CD4-positive, alpha-beta T cell (primary cell): Measurements from ENCODE around the gene GPR17. TPM values are rescaled to one million over a fixed set of nuclear protein-coding genes. Genes with fewer than 3 reads are reported as not detected.

ENCODE experiments used
- ATAC-seq: fragments of 200-7000 bp; cut with Tn5 transposase; one replicate; pipeline ENCODE4 v1.10.0; 2022; ENCODE audit warnings: mild to moderate bottlenecking; ENCODE audit not compliant: poor library complexity
- CTCF ChIA-PET: fragments of 350-600 bp; sonication (Branson Sonifier 250); formaldehyde crosslinking; loops from one replicate; lab custom pipeline; 2021; ENCODE audit warnings: antibody characterized with exemption, inconsistent platforms; lab: Charles Lee
- POLR2A ChIA-PET: fragments of 350-600 bp; sonication (Branson Sonifier 250); formaldehyde crosslinking; loops from one replicate; lab custom pipeline; 2021; ENCODE audit warnings: antibody characterized with exemption, inconsistent platforms; lab: Charles Lee
- DNase-seq, 14 experiments: peaks; one replicate each; pipeline ENCODE4 v3.0.0-alpha.2; 2013 to 2020; ENCODE audit warnings: mixed read lengths in 2 of 14
- H3K27ac ChIP-seq, 2 donors: one replicate each; pipeline versions ENCODE4 v1.5.1 to v1.7.0; 2013; ENCODE audit warnings: low read length in 2 of 2, low read depth in 1 of 2, mild to moderate bottlenecking in 1 of 2
- H3K27me3 ChIP-seq, 2 experiments: 1 replicate in 1 of 2; 2 replicates in 1 of 2; pipeline versions ENCODE4 v1.6.1 to v1.7.0; 2013; ENCODE audit warnings: low read length in 2 of 2, control low read depth in 1 of 2, mild to moderate bottlenecking in 1 of 2, moderate library complexity in 1 of 2; ENCODE audit not compliant: insufficient read depth in 2 of 2, control insufficient read depth in 1 of 2
- H3K36me3 ChIP-seq: one replicate; pipeline ENCODE4 v1.6.1; 2013; ENCODE audit warnings: low read length, control low read depth; ENCODE audit not compliant: insufficient read depth
- H3K4me1 ChIP-seq: one replicate; pipeline ENCODE4 v1.6.1; 2013; ENCODE audit warnings: low read length, control low read depth; ENCODE audit not compliant: insufficient read depth
- H3K4me3 ChIP-seq: one replicate; pipeline ENCODE4 v1.5.1; 2013; ENCODE audit warnings: mild to moderate bottlenecking, low read length, moderate library complexity
- H3K9me3 ChIP-seq, 2 experiments: 1 replicate in 1 of 2; 2 replicates in 1 of 2; pipeline versions ENCODE4 v1.6.1 to v1.7.0; 2013; ENCODE audit warnings: low read length in 2 of 2, mild to moderate bottlenecking in 2 of 2, control low read depth in 1 of 2, moderate library complexity in 1 of 2; ENCODE audit not compliant: control insufficient read depth in 1 of 2, insufficient read depth in 1 of 2
- H3K27ac Mint-ChIP-seq: one replicate; pipeline ENCODE4 v1.8.0; 2020; ENCODE audit warnings: mixed read lengths
- H3K27me3 Mint-ChIP-seq: one replicate; pipeline ENCODE4 v1.8.0; 2021; ENCODE audit warnings: mixed read lengths
- H3K36me3 Mint-ChIP-seq: one replicate; pipeline ENCODE4 v1.8.0; 2021; ENCODE audit warnings: low read depth, mixed read lengths
- H3K4me1 Mint-ChIP-seq: one replicate; pipeline ENCODE4 v1.8.0; 2021; ENCODE audit warnings: low read depth, mixed read lengths
- H3K4me3 Mint-ChIP-seq: one replicate; pipeline ENCODE4 v1.8.0; 2020; ENCODE audit warnings: mild to moderate bottlenecking, mixed read lengths
- H3K9me3 Mint-ChIP-seq: one replicate; pipeline ENCODE4 v1.8.0; 2020; ENCODE audit warnings: mixed read lengths
- CTCF ChIP-seq: fragments of 200-600 bp; IDR thresholded peaks from one replicate; pipeline ENCODE4 v1.8.0; 2022; ENCODE audit warnings: antibody characterized with exemption, mild to moderate bottlenecking
- intact Hi-C, 2 experiments: fragments of 100-400 bp; cut with DNase I in 1 of 2; cut with micrococcal nuclease in 1 of 2; formaldehyde crosslinking; loops; one replicate each; pipeline versions ENCODE4 v1.15.1 to v1.9.0; 2023 to 2025; cut with DNase I, micrococcal nuclease
- total RNA-seq, 174 experiments: library from RNA in 2 of 174; stranded (reverse) in 2 of 174; gene quantifications; one replicate each; pipeline ENCODE4 v1.2.3 and lab custom pipeline; 2021 to 2026

GPR17 gene
- total RNA-seq, 2 experiments from 2014 or later: not detected

DNA sequence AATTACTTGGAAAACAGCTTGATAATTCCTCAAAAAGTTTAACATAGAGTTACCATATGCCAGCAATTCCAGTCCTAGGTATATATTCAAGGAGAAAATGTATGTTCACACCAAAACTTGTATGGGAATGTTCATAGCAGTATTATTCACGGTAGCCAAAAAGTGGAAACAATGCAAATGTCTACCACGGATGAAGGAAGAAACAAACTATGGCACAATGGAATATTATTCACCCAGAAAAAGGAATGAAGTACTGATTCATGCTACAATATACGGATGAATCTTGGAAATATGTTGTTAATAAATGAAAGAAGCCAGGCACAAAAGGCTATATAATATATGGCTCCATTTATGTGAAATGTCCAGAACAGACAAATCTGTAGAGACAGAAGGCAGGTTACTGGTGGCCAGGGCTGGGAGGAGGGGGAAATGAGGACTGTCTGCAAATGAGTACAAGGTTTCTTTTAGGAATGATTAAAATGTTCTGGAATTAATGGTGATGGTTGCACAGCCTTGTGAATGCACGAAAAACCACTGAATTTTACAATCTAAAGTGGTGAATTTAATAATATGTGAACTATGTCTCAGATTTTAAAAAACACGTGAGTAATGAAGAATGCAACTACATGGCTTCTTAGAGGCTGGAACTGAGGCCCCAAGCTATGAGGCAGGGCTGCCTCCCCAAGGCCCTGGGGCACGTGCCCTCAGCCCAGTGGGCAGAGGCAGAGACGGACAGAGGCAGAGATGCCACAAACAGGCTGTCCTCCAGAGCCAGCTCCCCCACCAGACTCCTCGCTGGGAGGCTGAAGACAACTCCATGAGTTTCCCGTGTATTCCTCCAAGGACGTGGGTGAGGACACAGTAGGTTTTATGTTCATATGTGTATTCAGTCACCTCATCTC, 24.4 kb downstream of the GPR17 start:
- H3K4me3 Mint-ChIP-seq: no peak overlapping the region
- Histone ChIP-seq H3K4me3 (no peak overlapping the region), H3K9me3 (peaks cover 0 to 8% of the 10 kb centered on the region in 2 experiments), H3K36me3 (no peaks in the 10 kb centered on the region), H3K27me3 (peaks cover 38 to 54% of the 10 kb centered on the region in 2 experiments), H3K27ac (no peak overlapping the region), H3K4me1 (peaks cover 9% of the 10 kb centered on the region)
- ATAC-seq (no peak), DNase-seq (no peak)
- no peak for TF ChIP-seq CTCF
- ChIA-PET POLR2A (no interaction called here), CTCF (interaction anchor here (0.9 kb wide), 1 partner anchor 21 kb away, joined by 3 read pairs; no protein-coding TSS in a partner anchor)
- H3K27me3 Mint-ChIP-seq: peaks cover 80% of the 10 kb centered on the region
- no peaks in the 10 kb centered on the region for H3K36me3 Mint-ChIP-seq
- H3K27ac Mint-ChIP-seq: no peak overlapping the region
- no peaks in the 10 kb centered on the region for H3K9me3 Mint-ChIP-seq
- no peaks in the 10 kb centered on the region for H3K4me1 Mint-ChIP-seq
- intact Hi-C loops: no loop called here

DNA sequence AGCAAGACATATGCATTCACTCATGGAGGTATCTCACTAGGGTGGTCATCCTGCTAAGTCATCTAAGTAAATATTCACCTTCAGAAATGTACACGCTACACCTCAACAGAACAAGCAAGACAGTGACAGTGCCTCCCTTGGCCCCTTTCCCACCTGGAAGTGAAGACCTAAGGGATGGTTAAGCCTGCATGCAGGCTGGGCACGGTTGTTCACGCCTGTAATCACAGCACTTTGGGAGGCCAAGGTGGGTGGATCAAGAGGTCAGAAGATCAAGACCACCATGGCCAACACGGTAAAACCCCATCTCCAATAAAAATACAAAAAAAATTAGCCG, 25.0 kb downstream of the GPR17 start:
- H3K27ac ChIP-seq: no peak overlapping the region
- ChIA-PET POLR2A (no interaction called here), CTCF (no interaction called here)
- H3K4me3 ChIP-seq: no peak overlapping the region
- Mint-ChIP-seq H3K4me3 (no peak overlapping the region), H3K36me3 (no peaks in the 10 kb centered on the region), H3K27ac (no peak overlapping the region), H3K4me1 (peaks cover 4% of the 10 kb centered on the region), H3K9me3 (no peaks in the 10 kb centered on the region), H3K27me3 (peaks cover 78% of the 10 kb centered on the region)
- DNase-seq (no peak), ATAC-seq (no peak)
- peaks cover 0 to 8% of the 10 kb centered on the region in 2 experiments for H3K9me3 ChIP-seq
- H3K36me3 ChIP-seq: no peaks in the 10 kb centered on the region
- peaks cover 42 to 54% of the 10 kb centered on the region in 2 experiments for H3K27me3 ChIP-seq
- H3K4me1 ChIP-seq: peaks cover 15% of the 10 kb centered on the region
- no peak for TF ChIP-seq CTCF
- intact Hi-C loops: no loop called here

- peaks cover 15% of the 10 kb centered on the region for H3K4me1 ChIP-seq
- H3K36me3 ChIP-seq: no peaks in the 10 kb centered on the region
- intact Hi-C loops: no loop called here
- no peak for TF ChIP-seq CTCF
- H3K27me3 ChIP-seq: peaks cover 44 to 54% of the 10 kb centered on the region in 2 experiments
- CTCF ChIA-PET: no interaction called here
- H3K9me3 ChIP-seq: peaks cover 0 to 8% of the 10 kb centered on the region in 2 experiments
- POLR2A ChIA-PET: no interaction called here
- no peak overlapping the region for H3K4me3 ChIP-seq
- DNase-seq: peak in 1 of 14 experiments; percentile 6
- H3K4me3 Mint-ChIP-seq: peak overlapping the region; percentile 25
- peaks cover 77% of the 10 kb centered on the region for H3K27me3 Mint-ChIP-seq
- no peak overlapping the region for H3K27ac Mint-ChIP-seq
- no peak overlapping the region for H3K27ac ChIP-seq
- no peaks in the 10 kb centered on the region for H3K36me3 Mint-ChIP-seq
- H3K9me3 Mint-ChIP-seq: no peaks in the 10 kb centered on the region
- ATAC-seq: no peak
- peaks cover 8% of the 10 kb centered on the region for H3K4me1 Mint-ChIP-seq
Observed at GRCh38 chr2:127671557-127672302, 25.8 kb downstream of the GPR17 start.
